ENCODE results near the gene NR5A1. TPM values are rescaled to one million over a fixed set of nuclear protein-coding genes. Genes with fewer than 3 reads are reported as not detected.

NR5A1 gene
- total and polyA plus RNA-seq, 10 of the 15 experiments (the other 5 are each of a cell fraction or from before 2014, with no cell fraction given): 0.06 to 0.24 (median 0.08) TPM; not detected in 5

- Histone ChIP-seq H3K9me3 (replicated peaks; ENCODE audit: control insufficient read depth, insufficient read depth, low read length) (no peaks in the 10 kb centered on the region), H2AFZ (ENCODE audit: control insufficient read depth, low read depth, low read length) (no peak overlapping the region), H3K9ac (ENCODE audit: control insufficient read depth, insufficient read depth, low read length) (no peak overlapping the region), H3K79me2 (ENCODE audit: control insufficient read depth, insufficient read depth, low read length) (no peaks in the 10 kb centered on the region), H3K27ac (ENCODE audit: control insufficient read depth, insufficient read depth) (no peak overlapping the region), H3K4me3 (no peak overlapping the region), H3K27me3 (replicated peaks in 1 of 2; ENCODE audit: control insufficient read depth in 2 of 2, insufficient read depth in 2 of 2, low read length in 1 of 2) (no peaks in the 10 kb centered on the region), H3K4me1 (ENCODE audit: control insufficient read depth, insufficient read depth, low read length) (no peaks in the 10 kb centered on the region), H4K20me1 (ENCODE audit: control insufficient read depth, insufficient read depth) (no peaks in the 10 kb centered on the region), H3K36me3 (ENCODE audit: control insufficient read depth in 2 of 2, insufficient read depth in 2 of 2, low read length in 1 of 2) (no peaks in the 10 kb centered on the region), H3K4me2 (ENCODE audit: control insufficient read depth, insufficient read depth) (no peak overlapping the region)
- WGBS (ENCODE audit: insufficient coverage, insufficient replicate concordance, low lambda C conversion rate, missing lambda C conversion rate): 98% methylated on average over 2 of the region's 2 CpGs
- in situ Hi-C loops (cut with MboI) (no loop called here), intact Hi-C loops (cut with micrococcal nuclease; ENCODE audit: unreplicated experiment) (loop anchor here (5.0 kb wide), 1 partner anchor 160 kb away; no protein-coding TSS in a partner anchor)
- DNase-seq (ENCODE audit: low read depth, low spot score) (no peak), ATAC-seq (no peak), FAIRE-seq (no peak)
- POLR2A ChIA-PET: no interaction called here
- TF ChIP-seq KAT2A (conservative IDR thresholded peaks at IDR 0.05; ENCODE audit: control insufficient read depth, low read depth, low read length) (no peak), TARDBP (IDR thresholded peaks at IDR 0.05; ENCODE audit: borderline replicate concordance) (no peak), MTA2 (IDR thresholded peaks at IDR 0.05; ENCODE audit: low read depth) (no peak), YY1 (IDR thresholded peaks at IDR 0.05; ENCODE audit: low read depth, low read length) (no peak), BHLHE40 (IDR thresholded peaks at IDR 0.05; ENCODE audit: borderline replicate concordance in 1 of 2, low read depth in 2 of 2, low read length in 1 of 2) (no peak)
- TF ChIP-seq, protein P1, sequence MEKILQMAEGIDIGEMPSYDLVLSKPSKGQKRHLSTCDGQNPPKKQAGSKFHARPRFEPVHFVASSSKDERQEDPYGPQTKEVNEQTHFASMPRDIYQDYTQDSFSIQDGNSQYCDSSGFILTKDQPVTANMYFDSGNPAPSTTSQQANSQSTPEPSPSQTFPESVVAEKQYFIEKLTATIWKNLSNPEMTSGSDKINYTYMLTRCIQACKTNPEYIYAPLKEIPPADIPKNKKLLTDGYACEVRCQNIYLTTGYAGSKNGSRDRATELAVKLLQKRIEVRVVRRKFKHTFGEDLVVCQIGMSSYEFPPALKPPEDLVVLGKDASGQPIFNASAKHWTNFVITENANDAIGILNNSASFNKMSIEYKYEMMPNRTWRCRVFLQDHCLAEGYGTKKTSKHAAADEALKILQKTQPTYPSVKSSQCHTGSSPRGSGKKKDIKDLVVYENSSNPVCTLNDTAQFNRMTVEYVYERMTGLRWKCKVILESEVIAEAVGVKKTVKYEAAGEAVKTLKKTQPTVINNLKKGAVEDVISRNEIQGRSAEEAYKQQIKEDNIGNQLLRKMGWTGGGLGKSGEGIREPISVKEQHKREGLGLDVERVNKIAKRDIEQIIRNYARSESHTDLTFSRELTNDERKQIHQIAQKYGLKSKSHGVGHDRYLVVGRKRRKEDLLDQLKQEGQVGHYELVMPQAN (conservative IDR thresholded peaks at IDR 0.05): no peak
- TF ChIP-seq, protein P2, sequence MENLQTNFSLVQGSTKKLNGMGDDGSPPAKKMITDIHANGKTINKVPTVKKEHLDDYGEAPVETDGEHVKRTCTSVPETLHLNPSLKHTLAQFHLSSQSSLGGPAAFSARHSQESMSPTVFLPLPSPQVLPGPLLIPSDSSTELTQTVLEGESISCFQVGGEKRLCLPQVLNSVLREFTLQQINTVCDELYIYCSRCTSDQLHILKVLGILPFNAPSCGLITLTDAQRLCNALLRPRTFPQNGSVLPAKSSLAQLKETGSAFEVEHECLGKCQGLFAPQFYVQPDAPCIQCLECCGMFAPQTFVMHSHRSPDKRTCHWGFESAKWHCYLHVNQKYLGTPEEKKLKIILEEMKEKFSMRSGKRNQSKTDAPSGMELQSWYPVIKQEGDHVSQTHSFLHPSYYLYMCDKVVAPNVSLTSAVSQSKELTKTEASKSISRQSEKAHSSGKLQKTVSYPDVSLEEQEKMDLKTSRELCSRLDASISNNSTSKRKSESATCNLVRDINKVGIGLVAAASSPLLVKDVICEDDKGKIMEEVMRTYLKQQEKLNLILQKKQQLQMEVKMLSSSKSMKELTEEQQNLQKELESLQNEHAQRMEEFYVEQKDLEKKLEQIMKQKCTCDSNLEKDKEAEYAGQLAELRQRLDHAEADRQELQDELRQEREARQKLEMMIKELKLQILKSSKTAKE (IDR thresholded peaks at IDR 0.05; ENCODE audit: low read depth, poor library complexity, severe bottlenecking): no peak
- RAD21 ChIA-PET (ENCODE audit: unreplicated experiment): interaction anchor here (1.0 to 3.4 kb wide), 7 partner anchors 13 to 161 kb away, joined by 3 to 23 read pairs (median 5); no protein-coding TSS in a partner anchor
- SMC1A ChIA-PET (ENCODE audit: uncharacterized antibody, unreplicated experiment): interaction anchor here (1.2 to 3.3 kb wide), 12 partner anchors 10 to 213 kb away, joined by 3 to 20 read pairs (median 4); no protein-coding TSS in a partner anchor
- CTCF ChIA-PET: interaction anchor here (0.5 to 4.6 kb wide), 19 partner anchors 10 to 1198 kb away, joined by 3 to 39 read pairs (median 4); no protein-coding TSS in a partner anchor
- no TSS peak for BruUV-seq (replicated peaks)
These were observed 45.0 kb upstream of the NR5A1 start for GRCh38 chr9:124552273-124552605.
